ENCODE results near the gene TMLHE. TPM values are rescaled to one million over a fixed set of nuclear protein-coding genes. Genes with fewer than 3 reads are reported as not detected.
A peak's percentile ranks its signal among the peaks of the same experiment; 100 is the strongest.

The TMLHE gene
- total RNA-seq, 1 experiment from 2014 or later, result 12.2 TPM

DNA sequence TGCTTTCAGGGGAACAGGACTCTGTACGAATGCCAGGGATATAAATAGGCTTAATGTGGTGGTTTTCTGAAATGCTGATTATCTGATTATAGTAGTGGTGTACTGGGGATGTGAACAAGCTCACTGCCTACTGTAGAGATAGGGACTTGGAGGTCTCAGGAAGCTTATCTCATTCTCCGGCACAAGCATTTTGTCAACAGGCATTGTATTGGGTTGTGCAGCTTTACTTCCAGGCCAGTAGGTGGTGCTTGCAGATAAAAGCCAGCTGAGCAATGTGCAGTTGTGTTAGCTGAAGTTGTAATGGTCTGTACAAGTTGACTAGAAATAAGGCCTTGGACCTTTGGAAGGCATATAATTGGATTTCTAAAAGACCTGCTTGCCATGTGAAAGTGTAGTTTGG is 49.5 kb upstream of the TMLHE start:
- BruUV-seq (replicated peaks), result no TSS peak
- no peaks in the 10 kb centered on the region for H3K27me3 ChIP-seq (ENCODE audit: insufficient read depth, low read length)
- no peak overlapping the region for H2AFZ ChIP-seq (ENCODE audit: low read depth, low read length, poor library complexity, severe bottlenecking)
- no peaks in the 10 kb centered on the region for H3K79me2 ChIP-seq (ENCODE audit: insufficient read depth, low read length)
- no peaks in the 10 kb centered on the region for H4K20me1 ChIP-seq (ENCODE audit: insufficient read depth)
- no peak overlapping the region for H3K4me3 ChIP-seq (replicated peaks in 1 of 2; ENCODE audit: low read depth in 1 of 2, low read length in 2 of 2)
- no peak overlapping the region for H3K4me2 ChIP-seq (ENCODE audit: low read length)
- ChIA-PET CTCF (no interaction called here), RAD21 (ENCODE audit: low non-redundant PET in 1 of 2, low total read pairs in 2 of 2, uncharacterized antibody in 2 of 2, unreplicated experiment in 2 of 2) (no interaction called here), POLR2A (no interaction called here)
- TF ChIP-seq ELF1 (IDR thresholded peaks at IDR 0.05; ENCODE audit: borderline replicate concordance, low read depth), result no peak
- TF ChIP-seq, protein P1, sequence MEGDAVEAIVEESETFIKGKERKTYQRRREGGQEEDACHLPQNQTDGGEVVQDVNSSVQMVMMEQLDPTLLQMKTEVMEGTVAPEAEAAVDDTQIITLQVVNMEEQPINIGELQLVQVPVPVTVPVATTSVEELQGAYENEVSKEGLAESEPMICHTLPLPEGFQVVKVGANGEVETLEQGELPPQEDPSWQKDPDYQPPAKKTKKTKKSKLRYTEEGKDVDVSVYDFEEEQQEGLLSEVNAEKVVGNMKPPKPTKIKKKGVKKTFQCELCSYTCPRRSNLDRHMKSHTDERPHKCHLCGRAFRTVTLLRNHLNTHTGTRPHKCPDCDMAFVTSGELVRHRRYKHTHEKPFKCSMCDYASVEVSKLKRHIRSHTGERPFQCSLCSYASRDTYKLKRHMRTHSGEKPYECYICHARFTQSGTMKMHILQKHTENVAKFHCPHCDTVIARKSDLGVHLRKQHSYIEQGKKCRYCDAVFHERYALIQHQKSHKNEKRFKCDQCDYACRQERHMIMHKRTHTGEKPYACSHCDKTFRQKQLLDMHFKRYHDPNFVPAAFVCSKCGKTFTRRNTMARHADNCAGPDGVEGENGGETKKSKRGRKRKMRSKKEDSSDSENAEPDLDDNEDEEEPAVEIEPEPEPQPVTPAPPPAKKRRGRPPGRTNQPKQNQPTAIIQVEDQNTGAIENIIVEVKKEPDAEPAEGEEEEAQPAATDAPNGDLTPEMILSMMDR (IDR thresholded peaks at IDR 0.05 in 2 of 3, conservative IDR thresholded peaks at IDR 0.05 in 1 of 3; ENCODE audit: borderline replicate concordance in 1 of 3, insufficient read depth in 1 of 3, low read depth in 2 of 3, low read length in 2 of 3), result peak in 2 of 3 experiments; percentile 35 to 36; a peak in 3 of 6 replicates
- TF ChIP-seq CBX3 (IDR thresholded peaks at IDR 0.05; ENCODE audit: low read depth), result no peak
- TF ChIP-seq ZFX (IDR thresholded peaks at IDR 0.05), result no peak
- TF ChIP-seq ZNF274 (IDR thresholded peaks at IDR 0.05; ENCODE audit: low read depth, low read length), result no peak
- TF ChIP-seq EGR1 (IDR thresholded peaks at IDR 0.05; ENCODE audit: low read depth), result no peak
- TF ChIP-seq SRF (IDR thresholded peaks at IDR 0.05; ENCODE audit: low read depth), result no peak
- no peak for TF ChIP-seq SP1 (IDR thresholded peaks at IDR 0.05; ENCODE audit: low read depth)
- TF ChIP-seq TCF7L2 (IDR thresholded peaks at IDR 0.05; ENCODE audit: borderline replicate concordance, extremely low read depth, insufficient read depth, insufficient read length), result no peak
- TF ChIP-seq FOSL1 (IDR thresholded peaks at IDR 0.05; ENCODE audit: low read depth), result no peak
- no peak for TF ChIP-seq EZH2phosphoT487 (IDR thresholded peaks at IDR 0.05; ENCODE audit: borderline replicate concordance)
- TF ChIP-seq RAD21 (IDR thresholded peaks at IDR 0.05; ENCODE audit: low read depth), result peak; percentile 34; the same call in 1 of the 2 replicates
- TF ChIP-seq CEBPB (IDR thresholded peaks at IDR 0.05; ENCODE audit: low read depth), result no peak
- H3K9me3 ChIP-seq (ENCODE audit: control insufficient read depth in 1 of 2, insufficient read depth in 1 of 2, low read depth in 1 of 2, low read length in 2 of 2), result no peaks in the 10 kb centered on the region
- intact Hi-C loops (cut with micrococcal nuclease), result no loop called here
- H3K27ac ChIP-seq (ENCODE audit: low read depth, low read length), result no peak overlapping the region
- H3K36me3 ChIP-seq (ENCODE audit: control insufficient read depth in 1 of 2, insufficient read depth in 2 of 2, low read length in 2 of 2), result no peaks in the 10 kb centered on the region
- DNase-seq (ENCODE audit: low read depth, low spot score) (no peak), ATAC-seq (0 out of 2 replicates have a peak, but pooled peaks have one; percentile 47)
- H3K9ac ChIP-seq (ENCODE audit: low read length), result no peak overlapping the region
- no peaks in the 10 kb centered on the region for H3K4me1 ChIP-seq (ENCODE audit: control insufficient read depth in 1 of 2, insufficient read depth in 2 of 2, low read length in 2 of 2)
- H3K9me2 ChIP-seq (ENCODE audit: insufficient read depth), result no peaks in the 10 kb centered on the region
